Endothelial cell of umbilical vein (primary cell): Measurements from ENCODE around the gene ZSCAN5A. TPM values are rescaled to one million over a fixed set of nuclear protein-coding genes. Genes with fewer than 3 reads are reported as not detected.

Experiments used
- BruUV-seq: library from RNA; stranded (reverse); fragments of 400-500 nt; replicated peaks from 2 replicates; lab custom pipeline; 2021; lab: Mats Ljungman, UMichigan
- CTCF ChIA-PET: fragments of 300-600, 350-600 bp; sonication (Branson Sonifier 250); formaldehyde crosslinking; loops from one replicate; lab custom pipeline; 2021; ENCODE audit warnings: antibody characterized with exemption, inconsistent platforms; lab: Charles Lee
- POLR2A ChIA-PET: fragments of 300-600, 350-600 bp; sonication (Branson Sonifier 250); formaldehyde crosslinking; loops from one replicate; lab custom pipeline; 2021; ENCODE audit warnings: antibody characterized with exemption, inconsistent platforms; lab: Charles Lee
- DNase-seq: peaks from one replicate; pipeline ENCODE4 v3.0.0-alpha.2; 2011; ENCODE audit warnings: low read depth, low spot score
- FAIRE-seq: peaks from 2 replicates; lab custom pipeline; 2011; peaks lifted over from hg19 to GRCh38; lab: Jason Lieb, UNC
- H2AFZ ChIP-seq: 2 replicates; pipeline ENCODE4 v1.6.0; 2012; ENCODE audit warnings: low read depth, low read length, control low read depth, inconsistent platforms
- H3K27ac ChIP-seq: 2 replicates; pipeline ENCODE4 v1.5.1; 2011; ENCODE audit warnings: low read depth, mild to moderate bottlenecking, control low read depth, low read length, moderate library complexity; ENCODE audit not compliant: insufficient read depth
- H3K27me3 ChIP-seq, 2 experiments: 2 replicates each; pipeline versions ENCODE4 v1.6.0 to v1.6.1; 2011; ENCODE audit warnings: low read length in 2 of 2, mixed read lengths in 1 of 2; ENCODE audit not compliant: control insufficient read depth in 2 of 2, insufficient read depth in 2 of 2
- H3K36me3 ChIP-seq, 2 experiments: 2 replicates in 1 of 2; 3 replicates in 1 of 2; pipeline ENCODE4 v1.5.1; 2011; ENCODE audit warnings: low read length in 2 of 2, mild to moderate bottlenecking in 1 of 2, moderate library complexity in 1 of 2; ENCODE audit not compliant: control insufficient read depth in 2 of 2, insufficient read depth in 2 of 2; ENCODE audit errors: extremely low read depth in 1 of 2
- H3K4me1 ChIP-seq: 3 replicates; pipeline ENCODE4 v1.5.1; 2011; ENCODE audit warnings: mild to moderate bottlenecking, low read length; ENCODE audit not compliant: control insufficient read depth, insufficient read depth; ENCODE audit errors: extremely low read depth
- H3K4me2 ChIP-seq: 2 replicates; pipeline ENCODE4 v1.6.1; 2011; ENCODE audit warnings: low read length, control low read depth, mixed read lengths; ENCODE audit not compliant: insufficient read depth
- H3K4me3 ChIP-seq, 3 experiments: fragments of 200-600 bp in 1 of 3; sonication (generic), shearing (Covaris generic) in 1 of 3; replicated peaks in 1 of 3; 2 replicates each; pipeline ENCODE4 v1.5.1; 2011 to 2016; ENCODE audit warnings: control low read depth in 3 of 3, low read length in 3 of 3, mild to moderate bottlenecking in 2 of 3, inconsistent platforms in 1 of 3, low read depth in 1 of 3, moderate library complexity in 1 of 3; ENCODE audit not compliant: insufficient read depth in 1 of 3
- H3K79me2 ChIP-seq: 2 replicates; pipeline ENCODE4 v1.6.0; 2012; ENCODE audit warnings: low read length, inconsistent platforms; ENCODE audit not compliant: control insufficient read depth, insufficient read depth
- H3K9ac ChIP-seq: replicated peaks from 2 replicates; pipeline ENCODE3; 2011; ENCODE audit warnings: low read length, control low read depth; ENCODE audit not compliant: insufficient read depth; ENCODE audit errors: extremely low read depth
- H3K9me1 ChIP-seq: replicated peaks from 3 replicates; pipeline ENCODE4 v1.6.0; 2011; ENCODE audit warnings: mild to moderate bottlenecking, low read length; ENCODE audit not compliant: control insufficient read depth, insufficient read depth; ENCODE audit errors: extremely low read depth
- H3K9me3 ChIP-seq: replicated peaks from 2 replicates; pipeline ENCODE4 v1.5.1; 2012; ENCODE audit warnings: low read length, inconsistent platforms; ENCODE audit not compliant: control insufficient read depth, insufficient read depth
- H4K20me1 ChIP-seq: replicated peaks from 2 replicates; pipeline ENCODE3; 2011; ENCODE audit warnings: mild to moderate bottlenecking, low read length; ENCODE audit not compliant: control insufficient read depth, insufficient read depth; ENCODE audit errors: extremely low read depth
- CTCF ChIP-seq, 2 donors: IDR thresholded peaks; 1 replicate in 1 of 2; 2 replicates in 1 of 2; pipeline ENCODE4 v1.5.1; 2011; ENCODE audit warnings: low read length in 2 of 2, mild to moderate bottlenecking in 2 of 2, moderate library complexity in 2 of 2, control low read depth in 1 of 2, inconsistent platforms in 1 of 2, low read depth in 1 of 2; ENCODE audit not compliant: insufficient read depth in 1 of 2; ENCODE audit errors: extremely low read depth in 1 of 2
- EZH2 ChIP-seq: IDR thresholded peaks from 2 replicates; pipeline ENCODE4 v1.6.1; 2012; ENCODE audit warnings: borderline replicate concordance, low read depth, mild to moderate bottlenecking, moderate library complexity, low read length, inconsistent platforms; ENCODE audit not compliant: severe bottlenecking
- FOS ChIP-seq: IDR thresholded peaks from 2 replicates; pipeline ENCODE4 v1.6.1; 2011; ENCODE audit warnings: mild to moderate bottlenecking, low read length, moderate library complexity, borderline replicate concordance; ENCODE audit not compliant: insufficient read depth
- GATA2 ChIP-seq: IDR thresholded peaks from 2 replicates; pipeline ENCODE4 v1.7.0; 2011; ENCODE audit warnings: low read depth, mild to moderate bottlenecking, moderate library complexity, mixed read lengths, low read length; ENCODE audit not compliant: insufficient read length, insufficient read depth
- JUN ChIP-seq: IDR thresholded peaks from 2 replicates; pipeline ENCODE4 v1.6.1; 2011; ENCODE audit warnings: borderline replicate concordance, low read depth; ENCODE audit not compliant: insufficient read length, insufficient read depth
- MYC ChIP-seq: IDR thresholded peaks from one replicate; pipeline ENCODE4 v1.6.1; 2011; ENCODE audit warnings: mild to moderate bottlenecking, low read depth, low read length
- POLR2A ChIP-seq: IDR thresholded peaks from 2 replicates; pipeline ENCODE4 v1.6.1; 2012; ENCODE audit warnings: low read depth, mild to moderate bottlenecking, control low read depth, low read length
- POLR2AphosphoS5 ChIP-seq: IDR thresholded peaks from 2 replicates; pipeline ENCODE4 v1.6.1; 2012; ENCODE audit warnings: low read depth, mild to moderate bottlenecking, control low read depth, low read length, moderate library complexity; ENCODE audit not compliant: insufficient read depth
- dilution Hi-C: fragments of 300-500 bp; cut with MboI; formaldehyde crosslinking; loops from one replicate; pipeline ENCODE4 v1.15.0; 2019; ENCODE audit warnings: low sequenced_read_pairs; ENCODE audit not compliant: extremely low pct_ligation_motif_present
- intact Hi-C: fragments of 100-400 bp; cut with micrococcal nuclease; formaldehyde crosslinking; loops from one replicate; pipeline ENCODE4 v1.10.0; 2022
- polyA plus RNA-seq, 4 experiments: library from polyadenylated mRNA; depleted of rRNA in 3 of 4; stranded (reverse) in 3 of 4; unstranded in 1 of 4; fragments of >200 nt; gene quantifications; 2 replicates each; pipeline versions ENCODE4 v1.2.1 to v1.2.3, GENCODE V29; 2011 to 2012; ENCODE audit warnings: missing spikeins in 1 of 4
- total RNA-seq: library from RNA; stranded (reverse); gene quantifications from 2 replicates; pipeline ENCODE4 v1.2.3, GENCODE V29; 2021
- TF ChIP-seq, protein P1 (sequence below): IDR thresholded peaks from 2 replicates; pipeline ENCODE4 v1.6.1; 2011; ENCODE audit not compliant: insufficient read depth, insufficient read length

The ZSCAN5A gene
- total and polyA plus RNA-seq, 2 donors (not counting 3 experiments of a cell fraction or from before 2014, with no cell fraction given): 5.1 to 12.2 TPM

DNA sequence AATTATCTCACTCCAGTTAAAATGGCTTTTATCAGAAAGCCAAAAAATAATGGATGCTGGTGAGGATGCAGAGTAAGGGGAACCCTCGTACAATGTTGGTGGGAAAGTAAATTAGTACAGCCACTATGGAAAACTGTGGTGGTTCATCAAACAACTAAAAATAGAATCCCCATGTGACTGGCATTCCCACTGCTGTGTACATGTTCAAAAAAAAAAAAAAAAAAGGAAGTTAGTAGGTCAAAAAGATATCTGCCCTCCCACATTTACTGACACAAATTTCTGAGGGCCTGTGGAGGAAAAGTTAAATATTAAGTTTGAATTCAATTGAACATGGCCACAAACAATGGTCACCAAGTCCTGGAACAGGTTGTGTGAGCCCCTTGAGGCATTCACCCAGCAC, 9.8 kb upstream of the ZSCAN5A start:
- Histone ChIP-seq H3K9ac (no peak overlapping the region), H3K4me1 (no peaks in the 10 kb centered on the region), H3K27ac (no peak overlapping the region), H4K20me1 (no peaks in the 10 kb centered on the region), H3K9me1 (no peaks in the 10 kb centered on the region), H3K9me3 (no peaks in the 10 kb centered on the region), H3K79me2 (no peaks in the 10 kb centered on the region), H2AFZ (no peak overlapping the region), H3K36me3 (no peaks in the 10 kb centered on the region), H3K4me3 (no peak overlapping the region), H3K4me2 (no peak overlapping the region), H3K27me3 (no peaks in the 10 kb centered on the region)
- intact Hi-C loops (no loop called here), dilution Hi-C loops (no loop called here)
- CTCF ChIA-PET: no interaction called here
- BruUV-seq: no TSS peak
- no peak for DNase-seq
- POLR2A ChIA-PET: no interaction called here
- no peak for FAIRE-seq
- TF ChIP-seq GATA2 (no peak), MYC (no peak), FOS (no peak), POLR2A (no peak), EZH2 (no peak), POLR2AphosphoS5 (no peak), JUN (no peak), CTCF (IDR thresholded peaks at IDR 0.05; ENCODE audit: extremely low read depth in 1 of 2, insufficient read depth in 1 of 2, low read depth in 1 of 2, low read length in 2 of 2) (no peak)
- TF ChIP-seq, protein P1, sequence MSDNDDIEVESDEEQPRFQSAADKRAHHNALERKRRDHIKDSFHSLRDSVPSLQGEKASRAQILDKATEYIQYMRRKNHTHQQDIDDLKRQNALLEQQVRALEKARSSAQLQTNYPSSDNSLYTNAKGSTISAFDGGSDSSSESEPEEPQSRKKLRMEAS: no peak
